Coronary artery (tissue), 2 donors: ENCODE data around the gene DIPK1C.

Source experiments
- DNase-seq: peaks from one replicate; pipeline ENCODE4 v3.0.0-alpha.2; 2017; ENCODE audit warnings: low spot score
- H3K27ac ChIP-seq, 2 donors: fragments of 200-600 bp; sonication (generic); one replicate each; pipeline ENCODE4 v1.5.1; 2016 to 2019
- H3K4me3 ChIP-seq: fragments of 200-600 bp; sonication (generic); 2 replicates; pipeline ENCODE4 v1.5.1; 2016; ENCODE audit warnings: mild to moderate bottlenecking, moderate library complexity
- TF ChIP-seq, protein P1 (sequence below): fragments of 200-600 bp; sonication (generic); IDR thresholded peaks from one replicate; pipeline ENCODE4 v1.5.1; 2019; ENCODE audit warnings: antibody characterized with exemption

DIPK1C gene

DNA sequence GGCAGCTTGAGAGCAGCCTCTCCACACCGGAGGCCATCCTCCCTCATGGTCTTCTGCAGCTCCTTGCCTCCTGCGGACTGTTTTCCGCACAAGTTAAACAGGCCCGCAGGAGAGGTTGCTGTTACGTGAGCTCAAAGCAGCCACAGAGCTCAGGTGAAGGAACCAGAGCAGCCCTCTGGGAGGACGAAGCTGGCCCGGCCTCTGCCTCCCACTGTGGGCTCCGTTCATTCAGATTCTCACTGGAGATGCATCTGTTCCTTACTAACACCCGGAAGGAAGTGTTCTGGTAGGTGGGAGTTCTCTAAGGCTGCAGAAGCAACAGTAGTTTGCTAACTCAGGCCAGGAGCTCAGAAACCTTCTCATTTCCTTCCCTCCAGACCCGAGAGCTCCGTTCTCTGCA lies 10.9 kb downstream of the DIPK1C start:
- no peak overlapping the region for H3K27ac ChIP-seq
- TF ChIP-seq, protein P1, sequence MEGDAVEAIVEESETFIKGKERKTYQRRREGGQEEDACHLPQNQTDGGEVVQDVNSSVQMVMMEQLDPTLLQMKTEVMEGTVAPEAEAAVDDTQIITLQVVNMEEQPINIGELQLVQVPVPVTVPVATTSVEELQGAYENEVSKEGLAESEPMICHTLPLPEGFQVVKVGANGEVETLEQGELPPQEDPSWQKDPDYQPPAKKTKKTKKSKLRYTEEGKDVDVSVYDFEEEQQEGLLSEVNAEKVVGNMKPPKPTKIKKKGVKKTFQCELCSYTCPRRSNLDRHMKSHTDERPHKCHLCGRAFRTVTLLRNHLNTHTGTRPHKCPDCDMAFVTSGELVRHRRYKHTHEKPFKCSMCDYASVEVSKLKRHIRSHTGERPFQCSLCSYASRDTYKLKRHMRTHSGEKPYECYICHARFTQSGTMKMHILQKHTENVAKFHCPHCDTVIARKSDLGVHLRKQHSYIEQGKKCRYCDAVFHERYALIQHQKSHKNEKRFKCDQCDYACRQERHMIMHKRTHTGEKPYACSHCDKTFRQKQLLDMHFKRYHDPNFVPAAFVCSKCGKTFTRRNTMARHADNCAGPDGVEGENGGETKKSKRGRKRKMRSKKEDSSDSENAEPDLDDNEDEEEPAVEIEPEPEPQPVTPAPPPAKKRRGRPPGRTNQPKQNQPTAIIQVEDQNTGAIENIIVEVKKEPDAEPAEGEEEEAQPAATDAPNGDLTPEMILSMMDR = no peak
- H3K4me3 ChIP-seq = no peak overlapping the region
- DNase-seq = no peak

DNA sequence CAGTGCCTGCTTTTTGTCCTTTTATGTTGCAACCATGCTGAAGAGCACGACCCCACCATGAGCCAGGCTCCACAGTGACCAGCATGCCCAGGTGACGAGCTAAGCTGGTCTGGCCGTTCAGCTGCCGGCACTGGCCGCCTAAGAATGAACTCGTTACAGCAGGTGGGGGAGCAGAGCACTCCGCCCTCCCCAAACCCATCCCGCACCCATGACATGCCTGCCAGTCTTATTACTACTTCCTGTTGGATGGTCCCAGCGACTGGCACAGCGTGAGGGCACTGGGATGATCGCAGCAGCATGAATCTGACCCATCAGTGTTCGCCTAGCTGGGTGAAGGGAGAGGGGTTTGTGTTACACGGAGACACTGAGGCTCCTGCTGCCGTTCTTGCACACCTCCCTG lies 11.5 kb downstream of the DIPK1C start:
- no peak overlapping the region for H3K27ac ChIP-seq
- TF ChIP-seq, protein P1 = no peak
- H3K4me3 ChIP-seq = no peak overlapping the region
- no peak for DNase-seq

DNA sequence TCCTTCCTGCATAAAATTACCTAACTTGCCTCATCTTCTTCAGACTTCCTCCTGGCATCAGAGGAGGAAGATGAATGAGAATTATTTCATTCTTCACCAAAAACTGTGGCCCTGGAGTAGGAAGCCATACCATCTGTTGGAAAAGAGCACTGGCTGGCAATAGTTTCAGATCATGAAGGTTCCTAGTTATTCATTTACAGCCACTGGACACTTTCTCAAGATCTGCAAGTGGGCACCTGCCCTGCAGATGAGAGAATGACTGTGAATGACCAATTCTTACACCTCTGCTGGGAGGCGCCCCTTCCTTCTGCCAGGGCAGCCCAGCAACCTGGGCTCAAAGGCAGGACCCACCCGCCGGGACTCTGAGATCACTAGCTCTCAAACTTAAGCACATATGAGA lies 13.0 kb downstream of the DIPK1C start:
- no peak overlapping the region for H3K4me3 ChIP-seq
- H3K27ac ChIP-seq = no peak overlapping the region
- TF ChIP-seq, protein P1 = no peak
- DNase-seq = no peak

DNA sequence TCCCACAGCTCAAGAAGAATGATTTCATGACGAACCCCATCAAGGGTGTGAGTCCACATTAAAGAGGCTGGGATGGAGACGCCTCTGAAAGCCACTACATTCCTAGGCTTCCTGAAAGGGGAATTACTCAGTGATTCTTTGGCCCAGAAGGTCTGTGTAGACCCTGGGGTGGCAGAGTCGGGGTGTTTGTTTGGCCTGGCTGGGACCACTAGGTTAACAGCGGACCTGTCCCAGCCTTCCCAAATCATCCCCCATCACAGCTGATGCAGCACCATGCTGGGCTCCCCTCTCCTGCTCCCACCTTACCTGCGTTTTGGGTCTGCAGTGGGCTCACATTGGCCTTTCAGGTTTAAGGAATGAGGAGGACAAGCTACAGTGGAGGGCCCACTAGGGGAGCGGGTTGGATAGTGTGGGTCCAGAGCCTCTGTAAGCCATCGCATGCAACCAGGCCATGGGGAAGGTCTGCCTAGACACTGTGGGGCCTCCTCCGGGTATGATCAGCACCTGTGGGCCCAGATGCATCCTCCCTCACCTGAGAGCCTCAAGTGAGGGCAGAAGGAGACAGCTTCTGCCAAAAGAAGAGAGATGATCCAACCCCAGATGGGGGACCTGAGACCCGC lies 16.2 kb downstream of the DIPK1C start:
- TF ChIP-seq, protein P1 = no peak
- H3K27ac ChIP-seq = no peak overlapping the region
- no peak for DNase-seq
- H3K4me3 ChIP-seq = no peak overlapping the region

DNA sequence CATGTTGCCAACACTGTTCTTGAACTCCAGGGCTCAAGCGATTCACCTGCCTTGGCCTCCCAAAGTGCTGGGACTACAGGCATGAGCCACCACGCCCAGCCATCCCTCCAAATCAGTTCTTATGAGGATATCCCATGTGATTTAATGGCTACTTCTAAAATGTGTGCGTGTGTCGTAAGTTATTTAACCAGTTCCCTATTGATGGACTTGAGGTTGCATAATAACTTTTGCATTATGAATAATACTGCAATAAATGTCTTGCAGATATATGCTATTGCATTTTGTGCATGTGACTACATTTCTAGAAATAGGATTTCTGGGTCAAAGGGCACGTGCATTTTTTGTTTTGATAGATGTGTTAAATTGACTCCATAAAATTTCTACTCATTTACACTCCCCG lies 19.0 kb downstream of the DIPK1C start:
- DNase-seq = no peak
- Histone ChIP-seq H3K4me3 (no peak overlapping the region), H3K27ac (no peak overlapping the region)
- TF ChIP-seq, protein P1 = no peak

DNA sequence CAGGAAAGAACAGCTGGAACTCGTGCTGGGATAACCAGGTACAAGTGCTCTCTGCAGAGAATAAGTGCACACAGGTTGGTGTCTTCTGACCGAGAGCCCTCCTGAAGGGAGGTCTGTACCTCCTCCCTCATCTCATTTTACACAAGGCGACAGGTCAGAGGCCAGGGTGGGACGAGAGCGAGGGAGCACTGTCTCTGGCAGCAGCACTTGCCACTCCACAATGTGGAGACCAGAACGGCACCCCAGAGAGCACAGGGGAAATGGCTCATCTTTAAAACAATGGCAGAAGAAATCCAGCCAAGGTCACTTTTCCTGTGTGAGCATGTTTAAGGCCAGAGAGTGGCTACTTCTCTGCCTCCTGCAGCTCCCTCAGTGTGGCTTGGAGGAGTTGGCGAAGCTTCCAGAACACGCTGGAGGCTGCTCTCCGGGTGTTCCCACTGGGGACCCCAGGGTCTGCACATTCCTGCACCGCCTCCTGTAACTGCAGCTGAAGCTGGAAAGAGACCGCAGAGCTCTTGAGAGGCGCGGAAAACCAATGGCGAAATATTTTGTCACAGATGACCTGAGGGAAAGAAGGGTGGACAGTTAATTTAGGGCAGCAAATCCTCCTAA lies 20.8 kb downstream of the DIPK1C start:
- H3K27ac ChIP-seq = no peak overlapping the region
- H3K4me3 ChIP-seq = no peak overlapping the region
- TF ChIP-seq, protein P1 = no peak
- no peak for DNase-seq

DNA sequence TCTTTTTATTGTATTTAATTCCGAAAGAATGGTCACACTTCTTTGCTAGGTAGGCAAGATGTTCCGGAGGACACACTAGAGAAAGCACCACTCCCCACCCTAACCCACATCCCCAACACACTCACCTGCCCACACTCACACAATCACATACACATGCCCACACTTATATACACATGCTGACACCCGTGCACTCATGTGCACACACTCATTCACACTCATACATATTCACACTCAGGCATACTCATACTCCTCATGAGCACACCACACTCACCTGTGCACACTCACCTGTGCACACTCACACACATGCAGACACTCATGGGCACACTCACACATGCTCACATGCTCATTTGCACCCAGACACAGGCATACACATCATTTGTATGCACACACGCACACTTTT lies 21.4 kb downstream of the DIPK1C start:
- no peak for DNase-seq
- TF ChIP-seq, protein P1 = no peak
- Histone ChIP-seq H3K27ac (no peak overlapping the region), H3K4me3 (no peak overlapping the region)
